Smooth muscle cell (in vitro differentiated cells): ENCODE data around the gene MAP4K5. TPM values are rescaled to one million over a fixed set of nuclear protein-coding genes. Genes with fewer than 3 reads are reported as not detected.
"Not testable (repeated sequence)": the region's sequence is repeated elsewhere in the genome, so short reads cannot be mapped to it uniquely, and the experiment has no call there.

ENCODE experiments used
- DNase-seq: peaks from one replicate; lab custom pipeline; 2025; ENCODE audit not compliant: unreplicated experiment; lab: John Stamatoyannopoulos, UW
- H2AFZ ChIP-seq: fragments of 200-600 bp; sonication (generic); 2 replicates; pipeline ENCODE4 v1.6.0; 2016; ENCODE audit warnings: antibody characterized with exemption, low read depth, mild to moderate bottlenecking
- H3F3A ChIP-seq: fragments of 200-600 bp; sonication (generic); 2 replicates; pipeline ENCODE4 v1.6.0; 2017; ENCODE audit warnings: antibody characterized with exemption, low read depth
- H3K27ac ChIP-seq: fragments of 200-600 bp; sonication (generic); 2 replicates; pipeline ENCODE4 v1.5.1; 2016; ENCODE audit warnings: low read depth, mild to moderate bottlenecking
- H3K27me3 ChIP-seq: fragments of 200-600 bp; sonication (generic); 2 replicates; pipeline ENCODE4 v1.6.1; 2016; ENCODE audit warnings: low read depth, mild to moderate bottlenecking
- H3K36me3 ChIP-seq: fragments of 200-600 bp; sonication (generic); 2 replicates; pipeline ENCODE4 v1.5.1; 2016; ENCODE audit warnings: low read depth
- H3K4me1 ChIP-seq: fragments of 200-600 bp; sonication (generic); 2 replicates; pipeline ENCODE4 v1.5.1; 2016; ENCODE audit warnings: low read depth
- H3K4me2 ChIP-seq: fragments of 200-600 bp; sonication (generic); 2 replicates; pipeline ENCODE4 v1.6.0; 2016; ENCODE audit warnings: mild to moderate bottlenecking
- H3K4me3 ChIP-seq: fragments of 200-600 bp; sonication (generic); 2 replicates; pipeline ENCODE4 v1.5.1; 2016; ENCODE audit warnings: mild to moderate bottlenecking
- H3K79me2 ChIP-seq: fragments of 200-600 bp; sonication (generic); 2 replicates; pipeline ENCODE4 v1.6.0; 2016; ENCODE audit warnings: low read depth, mild to moderate bottlenecking
- H3K9ac ChIP-seq: fragments of 200-600 bp; sonication (generic); 2 replicates; pipeline ENCODE4 v1.6.0; 2016; ENCODE audit warnings: low read depth
- H3K9me3 ChIP-seq: fragments of 200-600 bp; sonication (generic); replicated peaks from 2 replicates; pipeline ENCODE4 v1.5.1; 2016; ENCODE audit warnings: low read depth
- H4K20me1 ChIP-seq: fragments of 200-600 bp; sonication (generic); 2 replicates; pipeline ENCODE4 v1.6.0; 2016; ENCODE audit warnings: low read depth
- WGBS: methylation state at CpG from one replicate; pipeline ENCODE4 v1.1.7; 2016; ENCODE audit warnings: low lambda C conversion rate; 5-methylcytosine and 5-hydroxymethylcytosine counted together
- polyA plus RNA-seq: library from polyadenylated mRNA; unstranded; fragments of >200 nt; fragmentation: Nextera tagmentation; extraction: Ambion mirVana; gene quantifications from 2 replicates; pipeline ENCODE4 v1.2.1, GENCODE V29; 2016
- total RNA-seq: library from RNA; depleted of rRNA; stranded (reverse); fragments of >200 nt; gene quantifications from 2 replicates; pipeline ENCODE4 v1.2.3, GENCODE V29; 2014
- TF ChIP-seq, protein P1 (sequence below): fragments of 200-600 bp; sonication (generic); IDR thresholded peaks from 2 replicates; pipeline ENCODE4 v1.5.1; 2017; ENCODE audit warnings: borderline replicate concordance, mild to moderate bottlenecking, antibody characterized with exemption; ENCODE audit not compliant: insufficient read depth, poor library complexity, severe bottlenecking

MAP4K5 gene
- total and polyA plus RNA-seq, 2 experiments from 2014 or later, result 35.4 to 115 TPM

- TF ChIP-seq, protein P1, sequence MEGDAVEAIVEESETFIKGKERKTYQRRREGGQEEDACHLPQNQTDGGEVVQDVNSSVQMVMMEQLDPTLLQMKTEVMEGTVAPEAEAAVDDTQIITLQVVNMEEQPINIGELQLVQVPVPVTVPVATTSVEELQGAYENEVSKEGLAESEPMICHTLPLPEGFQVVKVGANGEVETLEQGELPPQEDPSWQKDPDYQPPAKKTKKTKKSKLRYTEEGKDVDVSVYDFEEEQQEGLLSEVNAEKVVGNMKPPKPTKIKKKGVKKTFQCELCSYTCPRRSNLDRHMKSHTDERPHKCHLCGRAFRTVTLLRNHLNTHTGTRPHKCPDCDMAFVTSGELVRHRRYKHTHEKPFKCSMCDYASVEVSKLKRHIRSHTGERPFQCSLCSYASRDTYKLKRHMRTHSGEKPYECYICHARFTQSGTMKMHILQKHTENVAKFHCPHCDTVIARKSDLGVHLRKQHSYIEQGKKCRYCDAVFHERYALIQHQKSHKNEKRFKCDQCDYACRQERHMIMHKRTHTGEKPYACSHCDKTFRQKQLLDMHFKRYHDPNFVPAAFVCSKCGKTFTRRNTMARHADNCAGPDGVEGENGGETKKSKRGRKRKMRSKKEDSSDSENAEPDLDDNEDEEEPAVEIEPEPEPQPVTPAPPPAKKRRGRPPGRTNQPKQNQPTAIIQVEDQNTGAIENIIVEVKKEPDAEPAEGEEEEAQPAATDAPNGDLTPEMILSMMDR, result no peak
- no peak overlapping the region for H3K4me3 ChIP-seq
Measured at GRCh38 chr14:50516091-50516490, 16.3 kb downstream of the MAP4K5 start.

GRCh38 chr14:50512463-50512862 lies 19.9 kb downstream of the MAP4K5 start:
- Histone ChIP-seq H2AFZ (no peak overlapping the region), H4K20me1 (peaks cover 89% of the 10 kb centered on the region), H3K9ac (no peak overlapping the region), H3K27me3 (no peaks in the 10 kb centered on the region), H3K9me3 (no peaks in the 10 kb centered on the region), H3K4me2 (no peak overlapping the region), H3K79me2 (peaks cover 93% of the 10 kb centered on the region), H3K4me3 (no peak overlapping the region), H3K4me1 (no peaks in the 10 kb centered on the region), H3K36me3 (no peaks in the 10 kb centered on the region), H3K27ac (no peak overlapping the region), H3F3A (no peaks in the 10 kb centered on the region)
- TF ChIP-seq, protein P1, result no peak
- no peak for DNase-seq
- WGBS, result 98% methylated on average over 4 of the region's 4 CpGs

More at GRCh38 chr14:50516091-50516490, 16.3 kb downstream of the MAP4K5 start:
- no peak overlapping the region for H3K27ac ChIP-seq
- H3K4me2 ChIP-seq, result no peak overlapping the region
- no peak overlapping the region for H2AFZ ChIP-seq
- H3K79me2 ChIP-seq, result peaks cover 100% of the 10 kb centered on the region
- no peaks in the 10 kb centered on the region for H3K36me3 ChIP-seq
- WGBS, result 96% methylated on average over 2 of the region's 2 CpGs
- H3F3A ChIP-seq, result no peaks in the 10 kb centered on the region
- no peaks in the 10 kb centered on the region for H3K27me3 ChIP-seq
- no peaks in the 10 kb centered on the region for H3K4me1 ChIP-seq
- no peak overlapping the region for H3K9ac ChIP-seq
- H4K20me1 ChIP-seq, result peaks cover 96% of the 10 kb centered on the region
- no peaks in the 10 kb centered on the region for H3K9me3 ChIP-seq
- DNase-seq, result no peak

- Histone ChIP-seq H3K27ac (no peak overlapping the region), H2AFZ (no peak overlapping the region), H3K9ac (no peak overlapping the region), H3K79me2 (peaks cover 91% of the 10 kb centered on the region), H3K4me3 (no peak overlapping the region), H3K4me2 (no peak overlapping the region), H3K36me3 (no peaks in the 10 kb centered on the region), H3K9me3 (no peaks in the 10 kb centered on the region), H4K20me1 (peaks cover 86% of the 10 kb centered on the region), H3K27me3 (no peaks in the 10 kb centered on the region), H3K4me1 (no peaks in the 10 kb centered on the region), H3F3A (no peaks in the 10 kb centered on the region)
- no peak for DNase-seq
- 92% methylated on average over 7 of the region's 7 CpGs for WGBS
- TF ChIP-seq, protein P1, result no peak
Measured at GRCh38 chr14:50510157-50510556, 22.2 kb downstream of the MAP4K5 start.

DNA sequence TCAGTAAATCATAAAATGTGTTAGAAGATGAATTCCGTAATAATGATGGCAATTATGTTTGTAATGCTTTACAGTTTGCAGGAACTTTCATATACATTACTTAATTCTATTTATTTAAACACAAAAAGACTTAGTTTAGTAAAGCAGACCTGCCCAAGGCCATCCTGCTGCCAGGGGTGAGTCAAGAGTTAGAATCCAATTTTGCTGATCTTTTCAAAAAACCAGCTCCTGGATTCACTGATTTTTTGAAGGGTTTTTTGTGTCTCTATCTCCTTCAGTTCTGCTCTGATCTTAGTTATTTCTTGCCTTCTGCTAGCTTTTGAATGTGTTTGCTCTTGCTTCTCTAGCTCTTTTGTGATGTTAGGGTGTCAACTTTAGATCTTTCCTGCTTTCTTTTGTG lies 25.3 kb downstream of the MAP4K5 start:
- not testable (repeated sequence) for H3K27ac ChIP-seq, H3K4me2 ChIP-seq, H3K4me3 ChIP-seq, H3K9ac ChIP-seq, H3K27me3 ChIP-seq, H2AFZ ChIP-seq, DNase-seq, H3K36me3 ChIP-seq, H3K9me3 ChIP-seq, H3F3A ChIP-seq, H3K4me1 ChIP-seq
- 85% methylated on average over 1 of the region's 1 CpG for WGBS
- Histone ChIP-seq H3K79me2 (peaks cover 80% of the 10 kb centered on the region), H4K20me1 (peaks cover 75% of the 10 kb centered on the region)
